GM18907 (cell line): Measurements from ENCODE around the gene SGPL1.

Source experiments
- ATAC-seq: cut with Tn5 transposase; IDR thresholded peaks from one replicate; pipeline ENCODE4 v1.9.1; 2021; ENCODE audit warnings: mild to moderate bottlenecking, moderate library complexity; ENCODE audit not compliant: unreplicated experiment

SGPL1 gene

DNA sequence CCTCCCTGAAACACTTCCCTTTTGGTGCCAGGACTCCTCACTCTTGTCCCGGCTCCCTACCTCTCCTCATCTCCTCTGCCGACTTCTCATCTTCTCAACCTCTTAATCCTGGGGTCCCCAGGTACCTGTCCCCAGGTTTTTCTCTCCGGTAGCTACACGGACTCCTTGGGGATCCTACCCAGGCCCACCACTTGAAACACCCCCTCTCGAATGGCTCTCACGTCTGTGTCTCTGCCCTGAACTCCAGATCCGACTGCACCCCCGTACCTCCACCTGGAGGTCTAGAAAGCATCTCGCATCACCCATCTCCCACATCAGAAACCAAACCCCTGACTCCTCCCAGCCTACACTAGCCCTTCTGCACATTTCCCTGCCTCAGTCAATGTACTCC is 35.4 kb upstream of the SGPL1 start:
- no peak for ATAC-seq

DNA sequence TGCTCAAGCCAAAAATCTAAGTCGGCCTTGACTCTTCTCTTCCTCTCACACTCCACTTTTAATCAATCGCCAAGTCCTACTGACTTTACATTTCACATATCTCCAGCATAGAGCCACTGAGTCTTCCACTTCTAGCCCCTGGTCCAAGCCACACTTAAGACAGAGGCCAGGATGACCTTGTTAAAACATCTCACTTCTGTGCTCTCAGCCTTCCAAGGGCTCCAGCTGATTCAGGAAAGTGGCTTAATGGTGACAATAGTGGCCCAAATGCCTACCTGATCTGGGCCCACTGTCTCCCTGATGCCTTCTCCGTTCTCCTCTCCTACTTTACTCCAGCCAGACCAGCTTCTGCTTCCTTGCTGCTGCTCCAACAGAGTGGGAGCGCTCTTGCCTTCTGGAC is 35.0 kb upstream of the SGPL1 start:
- ATAC-seq = no peak

DNA sequence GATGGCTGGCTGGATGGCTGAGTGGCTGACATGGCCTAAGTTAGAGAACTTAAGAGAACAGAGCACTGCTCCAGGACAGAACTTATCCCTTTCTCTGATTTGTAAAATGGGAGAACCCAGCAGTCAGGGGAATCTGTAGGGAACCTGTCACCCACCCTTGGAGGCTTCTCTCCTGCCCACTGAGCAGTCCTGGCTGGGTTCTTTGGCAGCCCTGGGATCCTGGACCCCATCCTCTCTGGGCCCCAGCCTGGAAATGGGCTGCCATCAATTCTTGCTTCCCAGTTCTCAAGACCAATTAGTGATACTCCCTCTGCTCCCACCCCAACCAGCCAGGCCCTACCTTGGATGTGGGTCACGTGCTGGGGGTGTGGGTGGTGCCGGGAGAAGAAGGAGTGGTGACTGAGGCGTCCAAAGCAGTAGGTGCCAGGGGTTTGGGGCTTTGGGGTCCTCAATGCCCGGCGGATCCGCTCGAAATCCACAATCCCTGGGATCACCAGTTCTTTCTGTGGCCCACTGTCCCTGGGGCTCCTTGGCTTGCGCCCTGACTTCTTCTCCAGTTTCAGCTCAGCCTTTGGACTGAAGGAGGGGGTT is 34.2 kb upstream of the SGPL1 start:
- no peak for ATAC-seq

DNA sequence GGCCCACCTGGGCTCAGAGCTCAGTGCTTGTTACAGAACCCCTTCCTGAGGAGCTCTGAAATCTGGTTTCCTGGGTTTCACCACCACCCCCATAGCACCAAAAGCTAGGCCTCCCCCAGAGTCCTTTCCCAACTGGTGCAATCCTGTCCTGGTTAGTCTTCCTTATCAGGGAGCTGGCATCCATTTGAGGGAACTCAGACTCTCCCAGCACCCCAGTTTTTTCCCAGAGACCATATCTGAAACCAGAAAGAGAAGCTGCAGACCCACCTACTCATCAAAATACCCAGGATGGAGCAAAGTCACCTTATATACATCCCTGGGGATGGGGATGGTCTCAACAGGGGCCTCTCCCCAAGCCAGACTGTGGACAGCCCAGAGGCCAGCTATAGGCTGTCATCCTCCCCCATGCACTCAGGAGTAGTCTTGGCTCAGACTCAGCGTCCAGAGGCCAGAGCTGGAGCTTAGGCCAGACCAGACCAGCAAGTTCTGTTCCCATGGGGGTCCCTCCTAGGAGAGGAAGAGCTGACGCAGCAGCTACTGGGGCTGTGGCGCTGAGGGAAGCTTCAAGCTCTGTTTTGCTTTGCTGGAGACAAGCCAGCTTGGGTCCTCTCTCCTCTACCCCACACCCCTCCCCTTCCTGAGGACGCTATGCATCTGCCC is 33.5 kb upstream of the SGPL1 start:
- ATAC-seq = no peak

DNA sequence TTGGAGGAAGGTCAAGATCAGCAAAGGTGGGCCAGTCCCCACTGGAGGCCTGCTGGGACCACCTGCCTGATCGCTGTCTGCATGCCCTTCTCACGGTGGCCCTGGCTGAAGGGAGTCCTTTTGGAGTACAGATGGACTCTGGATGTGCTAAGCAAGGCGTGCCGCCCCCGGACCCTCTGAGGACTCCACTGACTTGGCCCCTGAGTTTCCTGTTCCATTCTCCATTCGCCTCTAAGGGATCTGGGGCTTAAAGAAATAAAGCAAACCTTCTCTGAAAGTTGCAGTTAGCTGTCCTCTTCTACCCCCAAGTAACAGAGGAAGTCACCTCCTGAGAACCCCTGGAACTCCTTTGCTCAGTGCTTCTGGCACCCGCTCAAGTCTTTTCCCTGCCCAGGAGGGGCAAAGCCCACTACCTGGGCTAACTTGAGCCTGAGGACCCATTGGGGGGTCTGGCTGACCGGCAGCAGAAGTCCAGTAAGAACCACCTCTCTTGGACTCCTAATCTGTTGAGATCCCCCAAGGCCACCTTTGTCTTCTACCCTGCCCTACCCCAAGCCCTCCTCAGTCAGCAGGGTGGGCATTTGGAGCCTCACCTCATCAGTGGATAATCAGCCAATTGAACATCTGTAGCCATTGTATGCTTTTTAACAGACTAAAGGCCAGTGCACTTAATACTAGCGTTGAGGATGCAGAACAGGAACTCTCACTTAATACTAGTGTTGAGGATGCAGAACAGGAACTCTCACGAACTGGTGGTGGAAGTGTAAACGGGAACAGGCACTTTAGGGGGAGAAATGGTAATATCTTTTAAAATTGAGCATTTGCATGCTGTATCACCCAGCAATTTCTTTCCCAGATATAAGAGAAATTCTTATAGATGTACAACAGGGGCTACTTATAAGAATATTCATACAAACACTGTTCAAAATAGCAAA is 32.7 kb upstream of the SGPL1 start:
- ATAC-seq = no peak

DNA sequence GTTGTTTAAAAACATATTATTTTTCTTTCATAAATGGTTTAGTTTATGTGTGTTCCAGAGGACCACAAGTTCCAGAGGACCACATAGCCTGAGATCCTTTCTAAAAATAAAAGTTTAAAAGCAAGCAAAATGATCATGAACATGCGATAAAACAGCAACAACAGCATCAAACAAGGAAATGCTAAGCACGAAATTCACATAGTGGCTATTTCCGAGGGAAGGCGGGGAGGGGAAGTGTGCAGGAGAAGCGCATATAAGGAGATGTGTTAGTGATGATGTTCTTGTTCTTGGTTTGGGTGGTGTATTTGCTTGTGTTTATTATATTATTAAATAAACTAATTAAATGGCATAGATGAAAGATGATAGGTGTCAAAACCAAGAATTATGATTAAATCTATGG is 31.7 kb upstream of the SGPL1 start:
- ATAC-seq = no peak

DNA sequence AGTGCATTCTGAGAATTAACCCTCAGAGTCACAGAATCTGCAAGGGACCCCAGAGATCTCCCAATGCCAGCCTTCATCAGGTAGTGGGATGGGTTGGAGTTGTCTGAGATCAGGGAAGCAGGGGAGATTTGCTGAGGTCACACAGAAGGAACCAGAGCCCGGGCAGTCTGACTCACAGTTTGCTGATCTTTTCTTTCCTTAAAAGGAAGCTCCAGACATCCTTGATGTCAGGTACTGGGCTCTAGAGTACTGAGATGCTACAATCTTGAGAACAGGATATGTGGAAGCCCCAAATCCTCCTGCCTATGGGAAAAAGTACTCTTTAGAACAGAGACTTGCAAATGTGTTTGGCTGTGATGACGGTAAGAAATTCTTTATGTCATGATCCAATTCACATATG is 31.3 kb upstream of the SGPL1 start:
- no peak for ATAC-seq

DNA sequence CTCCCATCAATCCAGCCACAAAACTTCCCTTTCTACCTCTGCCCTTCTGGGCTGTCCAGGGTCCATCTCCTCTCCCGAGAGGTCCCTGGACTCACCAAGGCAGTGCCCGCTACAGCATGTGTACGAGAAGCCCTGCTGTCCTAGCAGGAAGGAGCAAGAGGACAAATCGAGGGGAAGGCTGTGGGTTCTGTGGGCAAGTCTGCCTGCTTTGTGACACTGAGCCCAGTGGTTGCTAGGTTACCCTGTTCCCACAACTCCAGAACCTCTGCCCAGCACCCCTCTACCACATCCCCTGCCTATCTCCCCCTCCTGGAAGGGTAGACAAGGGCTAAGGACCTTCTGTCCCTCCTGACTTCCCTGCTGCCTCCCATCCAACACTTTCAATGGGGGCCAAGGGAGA is 30.6 kb upstream of the SGPL1 start, which contains the start of gene TBATA:
Gene TBATA, minus strand, starts transcription at position 188 of the 400 bp plus-strand sequence. CDS start 1,998 bp downstream, outside the sequence.
- ATAC-seq = no peak

DNA sequence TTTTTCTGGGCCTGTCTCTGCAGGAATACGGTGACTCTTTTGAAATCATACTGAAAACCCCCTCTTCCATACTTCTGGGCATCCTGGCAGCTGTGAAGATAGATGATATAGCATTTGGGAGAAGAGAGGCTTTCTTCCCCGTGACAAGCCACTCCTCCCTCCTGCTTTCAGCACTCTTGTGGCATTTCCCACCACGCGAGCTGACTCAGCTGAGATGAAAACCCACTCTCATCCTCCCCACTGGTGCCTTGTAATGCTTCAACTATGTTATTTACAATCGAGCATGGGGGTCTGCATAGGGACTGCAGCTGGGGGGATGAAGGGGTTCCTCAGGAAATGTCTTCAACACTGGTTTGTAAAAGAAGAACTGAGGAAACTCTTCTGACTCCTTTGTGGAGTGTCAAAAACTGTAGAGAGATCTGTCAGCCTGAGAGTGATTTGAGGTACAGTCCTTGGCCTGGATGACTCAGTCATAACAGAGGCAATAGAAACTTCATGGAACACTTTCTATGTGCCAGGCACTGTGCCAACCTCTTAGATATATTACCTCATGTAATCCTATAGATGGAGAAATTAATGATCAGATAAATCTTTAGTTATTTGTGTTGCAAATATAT is 28.8 kb upstream of the SGPL1 start:
- ATAC-seq = no peak

DNA sequence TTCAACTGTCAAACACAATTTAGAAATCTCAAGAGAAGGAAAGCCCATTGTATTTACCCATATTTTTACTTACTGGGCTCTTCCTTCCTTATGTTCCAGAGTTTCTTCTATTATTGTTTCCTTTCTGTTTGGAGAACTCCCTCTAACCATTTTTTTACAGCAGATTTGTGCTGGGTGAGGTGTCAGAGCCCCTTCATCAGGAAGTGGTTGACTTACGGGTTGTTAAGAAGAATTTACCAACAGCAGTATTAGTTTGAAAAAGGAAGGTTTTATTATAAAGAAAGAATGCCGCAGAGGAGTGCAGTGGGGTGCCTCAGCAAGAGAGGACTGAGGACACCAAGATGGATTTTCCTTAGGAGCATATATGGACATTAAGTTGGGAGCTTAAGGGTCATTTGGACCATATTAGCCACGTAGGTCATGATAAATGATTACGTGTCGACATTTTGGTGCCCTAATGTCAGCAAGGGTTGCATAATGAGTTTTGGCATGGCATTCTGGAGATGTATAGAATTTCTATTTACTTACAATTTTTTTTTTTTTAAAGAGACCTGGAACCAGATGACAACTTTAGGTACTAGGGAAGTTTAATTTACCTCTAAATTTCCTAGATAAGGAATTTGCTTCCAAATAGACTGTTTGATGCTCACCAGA is 24.2 kb upstream of the SGPL1 start:
- ATAC-seq = no peak

DNA sequence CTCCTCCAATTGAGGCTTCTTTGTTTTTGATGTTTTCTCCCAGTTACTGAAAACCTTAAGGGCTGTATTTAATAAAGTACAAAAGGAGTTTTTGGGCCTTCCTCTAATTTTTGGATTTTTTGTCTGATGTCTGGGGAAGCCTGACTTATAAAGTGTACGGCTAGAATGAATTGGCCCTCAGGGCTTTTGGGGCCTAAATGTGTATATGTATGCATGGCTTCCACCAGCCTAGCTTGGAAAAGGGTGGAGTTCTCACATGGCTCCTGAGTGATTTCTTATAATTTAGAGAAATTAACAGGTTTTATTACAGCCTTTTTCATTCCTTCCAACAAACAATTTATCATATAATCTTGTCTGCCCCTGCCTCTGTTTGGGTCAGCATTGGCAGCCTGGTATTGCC is 20.1 kb upstream of the SGPL1 start:
- ATAC-seq = no peak

DNA sequence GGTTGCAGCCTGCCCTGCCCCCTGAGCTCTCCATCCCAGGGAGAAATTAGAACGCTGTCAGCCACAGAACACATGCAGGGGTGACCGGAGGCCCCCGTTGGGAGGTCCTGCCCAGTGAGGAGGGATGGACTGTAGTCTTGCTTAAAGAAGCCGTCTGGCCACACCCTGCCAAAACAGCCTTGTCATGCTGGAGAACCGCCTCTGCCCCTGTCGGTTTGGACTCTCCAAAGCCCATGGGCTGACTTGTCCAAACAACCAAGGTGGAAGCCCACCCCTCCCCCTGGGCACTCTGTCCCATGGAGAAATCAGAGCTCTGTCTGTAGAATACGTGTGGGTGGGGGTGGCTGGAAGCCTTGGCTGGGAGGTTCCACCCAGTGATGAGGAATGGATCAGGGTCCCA is 17.9 kb upstream of the SGPL1 start:
- no peak for ATAC-seq

DNA sequence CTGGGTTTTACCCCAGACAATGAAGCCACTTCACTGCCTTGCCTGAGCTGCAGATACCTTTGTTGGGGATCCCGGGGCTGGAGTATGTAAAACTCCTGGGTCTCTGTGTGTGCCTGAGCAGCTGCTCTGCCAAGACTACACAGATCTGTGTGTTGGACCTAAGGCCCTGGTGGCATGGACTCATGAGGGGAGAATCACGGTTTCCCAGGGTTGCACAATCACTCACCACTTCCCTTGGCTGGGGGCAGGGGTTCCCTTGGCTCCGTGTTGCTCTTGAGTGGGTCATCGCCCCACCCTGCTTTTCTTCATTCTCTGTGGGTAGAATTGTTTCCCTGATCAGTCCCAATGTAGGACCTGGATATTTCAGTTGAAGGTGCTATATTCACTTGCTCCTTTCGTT is 16.6 kb upstream of the SGPL1 start:
- ATAC-seq = no peak

DNA sequence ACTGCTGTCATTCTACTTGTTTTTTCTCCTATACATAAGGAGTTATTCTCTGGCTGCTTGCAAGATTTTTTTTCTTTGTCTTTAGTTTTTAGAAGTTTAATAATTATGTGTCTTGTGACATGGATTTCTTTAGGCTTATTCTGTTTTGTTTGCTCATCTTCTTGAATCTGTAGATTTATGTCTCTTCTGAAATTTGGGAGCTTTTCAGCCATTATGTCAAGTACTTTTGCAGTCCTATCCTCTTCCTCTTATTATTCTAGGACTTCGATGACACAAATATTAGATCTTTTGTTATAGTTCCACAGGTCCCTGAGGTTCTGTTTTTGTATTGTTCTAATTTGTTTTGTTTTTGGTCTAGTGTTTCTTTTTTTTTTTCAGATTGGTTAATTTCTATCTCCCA is 13.9 kb upstream of the SGPL1 start:
- no peak for ATAC-seq

DNA sequence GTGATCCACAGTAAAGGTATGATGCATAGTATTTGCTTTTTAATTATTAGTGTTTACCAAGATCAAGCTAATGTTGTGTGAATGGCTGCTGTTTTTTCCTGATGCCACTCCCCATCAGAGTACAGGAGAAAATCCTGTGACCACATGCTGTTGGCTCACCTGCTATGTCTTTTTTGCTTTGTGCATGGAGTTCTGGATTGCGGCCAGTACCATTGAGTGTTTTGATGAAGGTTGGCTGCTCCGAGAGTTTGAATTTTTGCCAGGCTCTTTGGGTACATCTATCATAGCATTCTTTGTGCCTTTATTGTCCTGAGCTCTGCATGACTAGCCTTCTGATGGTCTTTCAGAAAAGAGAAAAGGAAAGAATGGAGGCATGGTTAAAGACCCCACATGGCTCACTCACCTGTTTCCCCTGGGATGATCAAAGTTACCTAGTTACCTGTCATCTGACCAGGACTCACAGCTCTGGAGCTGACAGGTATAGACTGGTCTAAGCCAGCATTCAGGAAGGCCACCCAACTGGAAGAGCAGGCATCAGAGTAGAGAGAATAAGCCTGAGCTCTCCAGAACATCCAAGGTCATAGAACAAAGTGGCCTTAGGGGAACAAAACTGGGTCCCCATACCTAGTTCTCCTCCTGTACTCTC is 11.8 kb upstream of the SGPL1 start:
- no peak for ATAC-seq

DNA sequence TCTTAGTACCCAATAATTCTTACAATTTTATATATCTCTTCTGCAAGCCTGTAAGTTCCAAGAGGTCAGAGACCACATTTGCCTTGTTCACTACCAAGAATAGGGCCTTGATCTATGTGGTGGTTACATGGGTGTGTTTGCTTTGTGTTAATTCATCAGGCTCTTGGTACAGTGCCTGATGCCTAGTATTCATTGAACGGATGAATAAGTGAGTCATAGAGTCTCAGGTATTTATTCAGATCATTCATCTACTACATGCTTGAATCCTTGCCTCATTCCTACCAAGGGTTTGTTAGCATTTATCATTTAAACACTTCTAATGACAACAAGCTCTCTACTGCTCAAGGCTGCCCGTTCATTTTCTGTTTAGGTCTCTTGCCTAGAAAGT is 11.3 kb upstream of the SGPL1 start:
- no peak for ATAC-seq

DNA sequence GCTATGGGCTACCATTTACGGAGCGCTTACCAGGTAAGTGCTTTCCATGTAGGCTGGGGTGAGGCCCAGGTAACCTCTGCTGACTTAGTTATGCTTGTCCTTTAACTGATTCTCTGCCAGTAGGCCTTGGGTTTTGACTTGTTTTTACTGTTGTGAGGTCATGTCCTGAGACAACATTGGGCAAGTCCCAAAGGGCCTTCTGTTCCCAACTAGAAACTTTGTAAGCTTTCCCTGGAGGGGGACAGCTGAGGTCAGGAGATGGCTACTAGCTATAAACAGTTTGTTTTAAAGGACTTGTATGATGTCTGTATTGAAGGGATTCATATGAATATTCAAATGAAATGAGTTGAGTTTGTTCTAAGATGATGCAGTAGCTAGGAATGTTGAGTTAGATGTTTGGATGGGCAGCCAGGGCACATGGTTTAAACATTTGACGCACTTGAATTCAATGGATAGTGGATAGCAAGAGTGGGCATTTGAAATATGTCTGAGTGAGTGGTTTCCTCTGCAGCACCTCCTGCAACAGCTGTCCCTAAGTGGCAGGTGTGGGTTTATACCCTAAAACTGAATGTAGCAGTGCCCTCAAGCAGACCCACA is 10.0 kb upstream of the SGPL1 start:
- no peak for ATAC-seq

DNA sequence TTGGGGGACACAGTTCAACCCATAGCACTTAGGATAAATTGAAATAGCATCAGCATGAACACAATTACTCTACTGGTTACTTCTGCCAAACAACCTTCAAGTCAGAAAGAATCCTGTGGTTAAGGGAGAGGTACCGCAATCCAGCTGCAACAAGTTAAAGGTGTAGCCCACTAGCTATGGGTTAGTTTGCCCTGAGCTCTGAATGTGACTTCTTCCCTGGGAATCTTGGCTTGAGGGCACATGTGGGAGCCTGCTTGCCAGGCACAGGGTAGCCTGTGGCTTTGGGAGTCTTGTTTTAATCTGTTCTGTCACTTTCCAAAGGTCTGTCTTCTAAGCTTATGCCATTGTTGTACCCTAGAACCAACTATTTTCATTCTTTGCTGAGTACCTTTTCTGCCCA is 8.9 kb upstream of the SGPL1 start:
- ATAC-seq = no peak

DNA sequence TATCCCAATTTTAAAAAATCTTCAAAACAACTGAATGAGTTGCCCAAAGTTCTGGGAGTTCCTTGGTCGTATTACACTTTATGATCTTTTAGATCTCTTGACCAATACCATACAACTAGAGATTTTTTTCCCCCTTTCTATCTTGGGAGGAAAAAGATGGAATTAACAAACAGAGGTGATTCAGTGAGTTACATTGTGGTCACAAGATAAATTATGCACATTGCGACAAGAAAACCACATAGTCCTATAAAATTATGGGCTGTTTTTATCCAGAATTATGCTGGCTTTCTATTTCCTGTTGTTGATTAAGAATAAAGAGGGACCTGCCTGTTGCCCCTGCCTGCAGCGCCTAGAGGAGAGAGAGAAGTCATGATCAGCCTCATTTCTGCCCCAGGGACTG is 8.2 kb upstream of the SGPL1 start:
- ATAC-seq = no peak

DNA sequence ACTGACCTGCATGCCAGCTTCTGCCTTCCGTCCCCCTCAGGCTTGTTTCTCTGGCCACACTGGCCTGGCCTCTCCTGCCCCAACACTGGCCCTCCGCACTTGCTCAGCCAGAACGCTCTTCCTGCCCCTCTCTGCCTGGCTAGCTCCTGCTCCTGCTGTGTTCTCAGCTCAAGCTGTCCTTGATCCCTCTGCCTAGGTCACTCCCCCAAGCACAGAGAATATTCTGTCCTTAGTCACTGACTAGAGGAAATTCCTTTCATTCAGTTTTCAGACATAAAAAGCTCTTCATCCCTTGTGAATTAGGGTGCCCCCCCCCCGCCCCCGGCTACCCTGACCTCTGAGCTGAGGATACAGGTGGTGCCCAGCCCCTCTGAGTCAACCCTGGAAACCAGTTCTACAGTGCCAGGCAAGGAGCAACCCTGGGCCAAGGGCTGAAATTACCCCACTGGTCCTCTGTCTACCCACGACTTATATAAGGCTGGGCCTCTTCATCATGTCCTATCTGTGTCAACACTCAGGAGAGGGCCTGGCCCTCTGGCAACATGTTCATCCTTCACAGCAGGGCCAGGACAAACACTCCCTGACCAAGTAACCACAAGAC is 6.6 kb upstream of the SGPL1 start:
- ATAC-seq = no peak
